ENCODE data around the gene SBNO2. TPM values are rescaled to one million over a fixed set of nuclear protein-coding genes. Genes with fewer than 3 reads are reported as not detected.

Gene SBNO2
- total RNA-seq, 6 experiments from 2014 or later: 21.5 to 54.4 (median 25.5) TPM

GRCh38 chr19:1106841-1107660 lies 67.0 kb downstream of the SBNO2 start:
- Histone ChIP-seq H3K4me3 (no peak overlapping the region), H3K4me1 (peaks cover 2 to 21% (median 10%) of the 10 kb centered on the region in 4 donors), H3K9me3 (no peaks in the 10 kb centered on the region), H3K27me3 (no peaks in the 10 kb centered on the region), H3K27ac (no peak overlapping the region), H3K36me3 (peaks cover 0 to 36% (median 17%) of the 10 kb centered on the region in 4 donors)
- DNase-seq: no peak
- peak in 1 of 4 donors; percentile 6 for TF ChIP-seq CTCF (IDR thresholded peaks at IDR 0.05)
- no peak for TF ChIP-seq POLR2A (IDR thresholded peaks at IDR 0.05)
- intact Hi-C loops (cut with DNase I): no loop called here
- no peak for ATAC-seq
- WGBS (ENCODE audit: insufficient coverage, low coverage, low lambda C conversion rate, missing lambda C conversion rate): 65% methylated on average over 2 of the region's 17 CpGs

GRCh38 chr19:1105873-1106840 lies 67.9 kb downstream of the SBNO2 start:
- H3K9me3 ChIP-seq: no peaks in the 10 kb centered on the region
- ATAC-seq (no peak), DNase-seq (no peak)
- intact Hi-C loops (cut with DNase I): no loop called here
- no peaks in the 10 kb centered on the region for H3K27me3 ChIP-seq
- H3K4me3 ChIP-seq: no peak overlapping the region
- H3K36me3 ChIP-seq: peaks cover 0 to 32% (median 14%) of the 10 kb centered on the region in 4 donors
- no peak overlapping the region for H3K27ac ChIP-seq
- TF ChIP-seq CTCF (IDR thresholded peaks at IDR 0.05) (no peak), POLR2A (IDR thresholded peaks at IDR 0.05) (no peak)
- no CpG with 5 or more reads among the region's 32 CpGs for WGBS (ENCODE audit: insufficient coverage, low coverage, low lambda C conversion rate, missing lambda C conversion rate)
- peaks cover 2 to 30% (median 14%) of the 10 kb centered on the region in 4 donors for H3K4me1 ChIP-seq

GRCh38 chr19:1105008-1105872 lies 68.8 kb downstream of the SBNO2 start:
- TF ChIP-seq POLR2A (IDR thresholded peaks at IDR 0.05): no peak
- TF ChIP-seq CTCF (IDR thresholded peaks at IDR 0.05): no peak
- Histone ChIP-seq H3K27me3 (no peaks in the 10 kb centered on the region), H3K9me3 (no peaks in the 10 kb centered on the region), H3K4me1 (peaks cover 2 to 31% (median 14%) of the 10 kb centered on the region in 4 donors), H3K4me3 (peak overlapping the region; percentile 68 to 79 (median 78)), H3K36me3 (peaks cover 0 to 30% (median 12%) of the 10 kb centered on the region in 4 donors), H3K27ac (peak overlapping the region; percentile 83 to 94 (median 92))
- WGBS (ENCODE audit: insufficient coverage, low coverage, low lambda C conversion rate, missing lambda C conversion rate): 10% methylated on average over 2 of the region's 69 CpGs
- intact Hi-C loops (cut with DNase I): no loop called here
- ATAC-seq: no peak
- no peak for DNase-seq

Data from right lobe of liver (tissue), 6 donors.